GM18858 (cell line): Measurements from ENCODE around the gene ATP11B.
"Not testable (repeated sequence)": the region's sequence is repeated elsewhere in the genome, so short reads cannot be mapped to it uniquely, and the experiment has no call there.

Source experiments
- ATAC-seq: cut with Tn5 transposase; IDR thresholded peaks from one replicate; pipeline ENCODE4 v1.9.1; 2021; ENCODE audit not compliant: unreplicated experiment

The ATP11B gene

GRCh38 chr3:182824957-182825356 is 31.7 kb downstream of the ATP11B start:
- no peak for ATAC-seq

- ATAC-seq: no peak
Measured at GRCh38 chr3:182829761-182830405, 36.6 kb downstream of the ATP11B start.

GRCh38 chr3:182837855-182838454 is 44.7 kb downstream of the ATP11B start:
- no peak for ATAC-seq

GRCh38 chr3:182843478-182843877 is 50.2 kb downstream of the ATP11B start:
- no peak for ATAC-seq

GRCh38 chr3:182848906-182849305 is 55.6 kb downstream of the ATP11B start:
- no peak for ATAC-seq

GRCh38 chr3:182855076-182855475 is 61.8 kb downstream of the ATP11B start:
- ATAC-seq: no peak

- ATAC-seq: no peak
Measured at GRCh38 chr3:182861348-182861747, 68.0 kb downstream of the ATP11B start.

GRCh38 chr3:182862159-182862860 is 69.0 kb downstream of the ATP11B start:
- ATAC-seq: no peak

GRCh38 chr3:182869059-182869458 is 75.8 kb downstream of the ATP11B start:
- ATAC-seq: no peak

- ATAC-seq: not testable (repeated sequence)
Measured at GRCh38 chr3:182870917-182871316, 77.6 kb downstream of the ATP11B start.

GRCh38 chr3:182879031-182879611 is 85.8 kb downstream of the ATP11B start:
- ATAC-seq: no peak

GRCh38 chr3:182886497-182886896 is 93.2 kb downstream of the ATP11B start:
- ATAC-seq: no peak

- no peak for ATAC-seq
Measured at GRCh38 chr3:182889948-182890629, 96.8 kb downstream of the ATP11B start.

- no peak for ATAC-seq
Measured at GRCh38 chr3:182891364-182891763, 98.1 kb downstream of the ATP11B start.

GRCh38 chr3:182892226-182892625 is 98.9 kb downstream of the ATP11B start:
- ATAC-seq: no peak

GRCh38 chr3:182895513-182896112 is 102.3 kb downstream of the ATP11B start:
- no peak for ATAC-seq

- ATAC-seq: no peak
Measured at GRCh38 chr3:182896553-182896952, 103.2 kb downstream of the ATP11B start.

GRCh38 chr3:182902236-182902635 is 108.9 kb downstream of the ATP11B start:
- no peak for ATAC-seq

- no peak for ATAC-seq
Measured at GRCh38 chr3:182904164-182904563, 110.9 kb downstream of the ATP11B start.

- no peak for ATAC-seq
Measured at GRCh38 chr3:182905623-182906022, 112.3 kb downstream of the ATP11B start.

- ATAC-seq: no peak
Measured at GRCh38 chr3:182906036-182906435, 112.7 kb downstream of the ATP11B start.
